ENCODE results near the gene GRXCR2.
"Not testable (repeated sequence)": the region's sequence is repeated elsewhere in the genome, so short reads cannot be mapped to it uniquely, and the experiment has no call there.

The GRXCR2 gene

GRCh38 chr5:145904743-145905142 is 31.9 kb upstream of the GRXCR2 start:
- no peak for DNase-seq (ENCODE audit: extremely low read depth, low read depth)
- TF ChIP-seq, protein P1, sequence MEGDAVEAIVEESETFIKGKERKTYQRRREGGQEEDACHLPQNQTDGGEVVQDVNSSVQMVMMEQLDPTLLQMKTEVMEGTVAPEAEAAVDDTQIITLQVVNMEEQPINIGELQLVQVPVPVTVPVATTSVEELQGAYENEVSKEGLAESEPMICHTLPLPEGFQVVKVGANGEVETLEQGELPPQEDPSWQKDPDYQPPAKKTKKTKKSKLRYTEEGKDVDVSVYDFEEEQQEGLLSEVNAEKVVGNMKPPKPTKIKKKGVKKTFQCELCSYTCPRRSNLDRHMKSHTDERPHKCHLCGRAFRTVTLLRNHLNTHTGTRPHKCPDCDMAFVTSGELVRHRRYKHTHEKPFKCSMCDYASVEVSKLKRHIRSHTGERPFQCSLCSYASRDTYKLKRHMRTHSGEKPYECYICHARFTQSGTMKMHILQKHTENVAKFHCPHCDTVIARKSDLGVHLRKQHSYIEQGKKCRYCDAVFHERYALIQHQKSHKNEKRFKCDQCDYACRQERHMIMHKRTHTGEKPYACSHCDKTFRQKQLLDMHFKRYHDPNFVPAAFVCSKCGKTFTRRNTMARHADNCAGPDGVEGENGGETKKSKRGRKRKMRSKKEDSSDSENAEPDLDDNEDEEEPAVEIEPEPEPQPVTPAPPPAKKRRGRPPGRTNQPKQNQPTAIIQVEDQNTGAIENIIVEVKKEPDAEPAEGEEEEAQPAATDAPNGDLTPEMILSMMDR (IDR thresholded peaks at IDR 0.05; ENCODE audit: low read depth, low read length) = no peak

- TF ChIP-seq, protein P1 (IDR thresholded peaks at IDR 0.05; ENCODE audit: low read depth, low read length) = no peak
- DNase-seq (ENCODE audit: extremely low read depth, low read depth) = no peak
These were observed 31.1 kb upstream of the GRXCR2 start for GRCh38 chr5:145903867-145904266.

DNA sequence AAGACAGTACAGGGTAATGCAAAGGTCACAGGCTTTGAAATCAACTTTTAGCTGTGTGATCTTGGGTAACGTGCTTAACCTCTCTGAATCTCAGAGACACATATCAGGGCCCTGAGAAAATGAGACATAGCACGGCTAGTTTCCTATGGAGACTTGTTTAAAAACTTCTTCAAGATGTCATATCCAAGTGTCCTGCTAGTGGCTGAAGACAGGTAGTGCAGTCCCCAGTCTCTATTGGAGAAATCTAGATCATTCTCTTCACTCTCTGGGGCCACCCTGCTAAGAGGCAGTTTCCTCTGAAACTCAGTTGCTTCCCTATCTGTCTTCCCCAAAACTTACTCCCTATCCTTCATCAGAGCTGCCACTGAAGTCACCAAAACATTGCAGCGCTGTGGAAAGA is 30.3 kb upstream of the GRXCR2 start:
- TF ChIP-seq, protein P1 (IDR thresholded peaks at IDR 0.05; ENCODE audit: low read depth, low read length) = no peak
- no peak for DNase-seq (ENCODE audit: extremely low read depth, low read depth)

DNA sequence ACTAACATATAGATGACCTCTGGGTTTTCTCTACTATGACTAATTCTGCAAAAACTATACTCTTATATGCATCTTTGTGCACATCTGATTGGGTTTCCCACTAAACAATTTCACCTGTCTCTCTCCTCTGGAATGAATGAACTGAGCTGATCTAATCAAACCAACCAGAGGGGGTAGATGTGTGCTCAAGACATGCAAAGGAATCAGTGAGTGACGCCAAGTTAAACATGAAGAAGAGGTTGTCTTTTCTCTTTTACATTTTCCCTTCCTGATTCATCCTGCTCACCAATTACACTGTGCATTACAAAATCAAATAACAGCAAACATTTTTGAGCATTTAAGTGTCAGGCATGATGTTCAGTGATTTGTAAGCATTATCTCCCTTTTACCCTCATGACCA is 29.6 kb upstream of the GRXCR2 start:
- TF ChIP-seq, protein P1 (IDR thresholded peaks at IDR 0.05; ENCODE audit: low read depth, low read length) = no peak
- DNase-seq (ENCODE audit: extremely low read depth, low read depth) = no peak

DNA sequence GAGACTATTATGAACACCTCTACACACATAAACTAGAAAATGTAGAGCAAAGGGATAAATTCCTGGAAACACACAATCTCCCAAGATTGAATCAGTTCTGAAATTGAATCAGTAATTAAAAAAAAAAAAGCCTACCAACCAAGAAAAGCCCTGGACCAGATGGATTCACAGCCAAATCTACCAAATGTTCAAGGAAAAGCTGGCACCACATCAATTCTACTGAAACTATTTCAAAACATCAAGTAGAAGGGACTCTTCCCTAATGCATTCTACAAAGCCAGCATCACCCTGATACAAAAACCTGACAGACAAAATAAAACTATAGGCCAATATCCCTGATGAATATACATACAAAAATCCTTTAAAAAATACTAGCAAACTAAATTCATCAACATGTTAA is 25.4 kb upstream of the GRXCR2 start:
- TF ChIP-seq, protein P1 (IDR thresholded peaks at IDR 0.05; ENCODE audit: low read depth, low read length) = no peak
- no peak for DNase-seq (ENCODE audit: extremely low read depth, low read depth)

- not testable (repeated sequence) for DNase-seq (ENCODE audit: extremely low read depth, low read depth)
These were observed 18.6 kb upstream of the GRXCR2 start for GRCh38 chr5:145891378-145891777.

DNA sequence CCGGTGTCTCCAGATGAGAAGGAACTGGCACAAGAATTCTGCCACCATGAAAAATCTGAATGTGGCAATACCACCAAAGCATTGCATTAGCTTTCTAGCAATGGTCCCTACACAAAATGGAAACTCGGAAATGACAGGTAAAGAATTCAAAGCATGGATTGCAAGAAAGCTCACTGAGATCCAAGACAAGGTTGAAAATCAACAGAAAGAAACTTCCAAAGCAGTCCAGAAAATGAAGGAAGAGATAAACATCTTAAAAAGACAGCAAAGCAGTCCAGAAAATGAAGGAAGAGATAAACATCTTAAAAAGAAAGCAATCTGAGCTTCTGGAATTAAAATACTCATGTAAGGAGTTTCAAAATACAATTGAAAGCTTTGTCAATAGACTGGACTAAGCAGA is 16.8 kb upstream of the GRXCR2 start:
- TF ChIP-seq, protein P1 (IDR thresholded peaks at IDR 0.05; ENCODE audit: low read depth, low read length) = no peak

DNA sequence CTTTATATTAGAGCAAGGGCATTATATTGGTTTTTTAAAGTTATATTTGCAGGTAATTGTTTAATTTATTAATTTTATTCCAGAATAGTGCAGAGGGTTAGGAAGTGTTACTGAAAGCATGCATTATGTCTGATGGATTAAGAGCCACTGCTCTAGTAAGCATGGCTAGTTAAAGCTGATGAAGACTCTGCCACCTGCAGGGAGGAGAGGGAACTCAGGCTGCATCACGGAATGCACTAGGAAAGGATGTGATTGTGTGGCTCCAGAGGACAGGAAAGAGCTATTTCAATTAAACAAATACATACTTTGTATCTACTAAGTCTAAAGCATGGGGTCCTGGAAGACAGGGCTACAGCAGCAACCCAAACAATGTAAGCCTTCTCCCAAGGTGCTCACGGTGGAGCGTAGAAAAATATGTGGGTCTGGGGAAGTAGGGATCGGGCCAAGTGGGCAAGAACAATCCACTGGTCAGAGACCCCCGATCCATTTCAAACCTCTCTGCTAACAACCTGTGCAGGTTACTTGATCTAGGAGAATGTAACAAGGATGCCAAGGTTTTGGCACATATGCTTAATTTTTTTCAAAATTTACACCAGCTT is 15.3 kb upstream of the GRXCR2 start:
- TF ChIP-seq, protein P1 (IDR thresholded peaks at IDR 0.05; ENCODE audit: low read depth, low read length) = peak; percentile 87
- no peak for DNase-seq (ENCODE audit: extremely low read depth, low read depth)

More for the DNA sequence above, 16.8 kb upstream of the GRXCR2 start:
- DNase-seq (ENCODE audit: extremely low read depth, low read depth) = no peak
